C4-2B (cell line): ENCODE data around the gene TNPO3.

ENCODE experiments used
- H3K27ac ChIP-seq: fragments of 450-650 bp; 2 replicates; pipeline ENCODE4 v1.5.1; 2017
- CTCF ChIP-seq: fragments of 450-650 bp; conservative IDR thresholded peaks from 2 replicates; pipeline ENCODE4 v1.5.1; 2017; ENCODE audit warnings: mild to moderate bottlenecking
- ZFX ChIP-seq: fragments of 450-650 bp; IDR thresholded peaks from 2 replicates; pipeline ENCODE4 v1.6.1; 2017

The TNPO3 gene

GRCh38 chr7:129013048-129013724 is 41.7 kb downstream of the TNPO3 start:
- no peak overlapping the region for H3K27ac ChIP-seq
- TF ChIP-seq ZFX: no peak
- no peak for TF ChIP-seq CTCF

- no peak overlapping the region for H3K27ac ChIP-seq
- no peak for TF ChIP-seq CTCF
- no peak for TF ChIP-seq ZFX
Observed at GRCh38 chr7:129012641-129013040, 42.3 kb downstream of the TNPO3 start.

- TF ChIP-seq CTCF: no peak
- no peak for TF ChIP-seq ZFX
- H3K27ac ChIP-seq: no peak overlapping the region
Observed at GRCh38 chr7:129010075-129010474, 44.8 kb downstream of the TNPO3 start.

GRCh38 chr7:129009437-129009836 is 45.5 kb downstream of the TNPO3 start:
- H3K27ac ChIP-seq: no peak overlapping the region
- TF ChIP-seq ZFX: no peak
- TF ChIP-seq CTCF: no peak

GRCh38 chr7:129008645-129009414 is 46.1 kb downstream of the TNPO3 start:
- no peak for TF ChIP-seq ZFX
- TF ChIP-seq CTCF: no peak
- no peak overlapping the region for H3K27ac ChIP-seq

GRCh38 chr7:129007572-129007971 is 47.3 kb downstream of the TNPO3 start:
- H3K27ac ChIP-seq: no peak overlapping the region
- no peak for TF ChIP-seq ZFX
- no peak for TF ChIP-seq CTCF

- no peak overlapping the region for H3K27ac ChIP-seq
- TF ChIP-seq ZFX (no peak), CTCF (no peak)
Observed at GRCh38 chr7:129006636-129007414, 48.1 kb downstream of the TNPO3 start.
